ENCODE data around the gene CARF.
"Not testable (repeated sequence)": the region's sequence is repeated elsewhere in the genome, so short reads cannot be mapped to it uniquely, and the experiment has no call there.

The CARF gene

GRCh38 chr2:202997113-202997512 lies 85.0 kb downstream of the CARF start:
- not testable (repeated sequence) for H3K9ac ChIP-seq (ENCODE audit: low read depth, low read length); H3K27ac ChIP-seq (ENCODE audit: low read length)

GRCh38 chr2:203002054-203002821 lies 90.2 kb downstream of the CARF start:
- H3K4me3 ChIP-seq (ENCODE audit: low read length) = no peak overlapping the region
- H3K27ac ChIP-seq (ENCODE audit: low read length) = no peak overlapping the region
- no peak overlapping the region for H3K9ac ChIP-seq (ENCODE audit: low read depth, low read length)
- no peaks in the 10 kb centered on the region for H3K27me3 ChIP-seq (ENCODE audit: insufficient read depth, low read length)
- H3K36me3 ChIP-seq (ENCODE audit: insufficient read depth, low read depth, low read length) = no peaks in the 10 kb centered on the region
- no peaks in the 10 kb centered on the region for H3K9me3 ChIP-seq (ENCODE audit: insufficient read depth, low read depth, low read length)
- H3K4me1 ChIP-seq (ENCODE audit: insufficient read depth, low read length) = no peaks in the 10 kb centered on the region

More at GRCh38 chr2:202997113-202997512, 85.0 kb downstream of the CARF start:
- H3K36me3 ChIP-seq (ENCODE audit: insufficient read depth, low read depth, low read length); H3K27me3 ChIP-seq (ENCODE audit: insufficient read depth, low read length); H3K4me3 ChIP-seq (ENCODE audit: low read length); H3K4me1 ChIP-seq (ENCODE audit: insufficient read depth, low read length); H3K9me3 ChIP-seq (ENCODE audit: insufficient read depth, low read depth, low read length): not testable (repeated sequence)

GRCh38 chr2:203003716-203004115 lies 91.6 kb downstream of the CARF start:
- Histone ChIP-seq H3K4me1 (ENCODE audit: insufficient read depth, low read length) (no peaks in the 10 kb centered on the region), H3K27me3 (ENCODE audit: insufficient read depth, low read length) (no peaks in the 10 kb centered on the region), H3K4me3 (ENCODE audit: low read length) (no peak overlapping the region), H3K9me3 (ENCODE audit: insufficient read depth, low read depth, low read length) (no peaks in the 10 kb centered on the region), H3K36me3 (ENCODE audit: insufficient read depth, low read depth, low read length) (no peaks in the 10 kb centered on the region), H3K9ac (ENCODE audit: low read depth, low read length) (no peak overlapping the region), H3K27ac (ENCODE audit: low read length) (no peak overlapping the region)

DNA sequence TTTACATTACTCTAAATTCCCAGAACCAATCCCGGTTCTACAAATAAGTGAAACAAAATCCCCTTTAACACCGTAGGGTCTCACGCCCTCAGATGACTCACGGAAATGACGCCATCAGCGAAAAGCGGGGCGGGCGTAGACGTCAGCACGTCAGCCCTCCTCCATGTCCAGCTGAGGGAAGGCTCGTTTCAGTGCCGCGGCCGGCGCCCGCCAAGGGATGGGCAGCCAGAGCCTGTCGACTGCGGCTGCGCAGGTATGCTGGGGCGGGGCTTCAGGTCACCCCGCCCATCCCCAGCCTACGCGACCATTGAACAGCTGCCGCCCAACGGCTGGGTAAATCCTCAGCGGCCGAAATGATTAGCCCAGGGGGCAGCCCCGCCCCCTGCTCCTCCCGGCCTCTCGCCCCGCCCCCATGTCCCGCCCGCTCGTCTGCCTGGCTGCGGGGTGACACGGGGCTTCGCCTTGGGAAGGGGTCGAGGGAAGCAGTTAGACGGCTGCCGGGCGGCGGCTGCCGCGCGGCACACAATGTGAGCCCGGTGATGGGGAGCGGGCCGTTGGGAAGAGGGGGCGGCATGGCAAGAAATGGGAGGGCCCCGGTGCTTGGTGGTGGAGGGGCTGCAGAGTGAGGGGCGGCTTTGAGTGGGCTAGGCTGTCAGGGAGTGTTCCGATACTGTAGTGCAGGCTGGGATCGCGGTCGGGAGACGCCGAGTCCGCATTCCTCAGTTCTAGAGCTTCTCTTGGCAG lies 102.6 kb downstream of the CARF start, which contains the start of gene NBEAL1:
Gene NBEAL1 (plus strand): TSS at position 420 of the 744 bp plus-strand sequence. CDS start 1,510 bp downstream, outside the sequence.
- H3K9me3 ChIP-seq (ENCODE audit: insufficient read depth, low read depth, low read length) = no peaks in the 10 kb centered on the region
- H3K36me3 ChIP-seq (ENCODE audit: insufficient read depth, low read depth, low read length) = no peaks in the 10 kb centered on the region
- peak within 1 kb of the TSS; percentile 90 for H3K4me3 ChIP-seq (ENCODE audit: low read length)
- 0 out of 2 replicates have a peak, but pooled peaks cover 13% of the 10 kb centered on the region for H3K4me1 ChIP-seq (ENCODE audit: insufficient read depth, low read length)
- peak within 1 kb of the TSS; percentile 68 for H3K27ac ChIP-seq (ENCODE audit: low read length)
- H3K27me3 ChIP-seq (ENCODE audit: insufficient read depth, low read length) = no peaks in the 10 kb centered on the region
- peak within 1 kb of the TSS; percentile 87; the same call in 1 of the 2 replicates for H3K9ac ChIP-seq (ENCODE audit: low read depth, low read length)

GRCh38 chr2:203016716-203017115 lies 104.6 kb downstream of the CARF start:
- no peak overlapping the region for H3K9ac ChIP-seq (ENCODE audit: low read depth, low read length)
- no peaks in the 10 kb centered on the region for H3K36me3 ChIP-seq (ENCODE audit: insufficient read depth, low read depth, low read length)
- 0 out of 2 replicates have a peak, but pooled peaks cover 13% of the 10 kb centered on the region for H3K4me1 ChIP-seq (ENCODE audit: insufficient read depth, low read length)
- no peak overlapping the region for H3K27ac ChIP-seq (ENCODE audit: low read length)
- H3K9me3 ChIP-seq (ENCODE audit: insufficient read depth, low read depth, low read length) = no peaks in the 10 kb centered on the region
- no peak overlapping the region for H3K4me3 ChIP-seq (ENCODE audit: low read length)
- no peaks in the 10 kb centered on the region for H3K27me3 ChIP-seq (ENCODE audit: insufficient read depth, low read length)

- Histone ChIP-seq H3K4me1 (ENCODE audit: insufficient read depth, low read length) (peaks cover 13% of the 10 kb centered on the region; the same call in 1 of the 2 replicates), H3K27ac (ENCODE audit: low read length) (no peak overlapping the region), H3K27me3 (ENCODE audit: insufficient read depth, low read length) (no peaks in the 10 kb centered on the region), H3K36me3 (ENCODE audit: insufficient read depth, low read depth, low read length) (no peaks in the 10 kb centered on the region), H3K9ac (ENCODE audit: low read depth, low read length) (no peak overlapping the region), H3K4me3 (ENCODE audit: low read length) (peak overlapping the region; percentile 10; the same call in 1 of the 2 replicates), H3K9me3 (ENCODE audit: insufficient read depth, low read depth, low read length) (no peaks in the 10 kb centered on the region)
Measured at GRCh38 chr2:203018181-203018580, 106.1 kb downstream of the CARF start.

GRCh38 chr2:203019142-203019541 lies 107.1 kb downstream of the CARF start:
- Histone ChIP-seq H3K9ac (ENCODE audit: low read depth, low read length) (no peak overlapping the region), H3K4me3 (ENCODE audit: low read length) (no peak overlapping the region; the same call in 1 of the 2 replicates), H3K9me3 (ENCODE audit: insufficient read depth, low read depth, low read length) (no peaks in the 10 kb centered on the region)

GRCh38 chr2:203021991-203022390 lies 109.9 kb downstream of the CARF start:
- H3K4me3 ChIP-seq (ENCODE audit: low read length) = no peak overlapping the region
- no peaks in the 10 kb centered on the region for H3K36me3 ChIP-seq (ENCODE audit: insufficient read depth, low read depth, low read length)
- H3K9ac ChIP-seq (ENCODE audit: low read depth, low read length) = no peak overlapping the region
- peaks cover 3% of the 10 kb centered on the region; the same call in 1 of the 2 replicates for H3K4me1 ChIP-seq (ENCODE audit: insufficient read depth, low read length)
- no peaks in the 10 kb centered on the region for H3K9me3 ChIP-seq (ENCODE audit: insufficient read depth, low read depth, low read length)
- H3K27ac ChIP-seq (ENCODE audit: low read length) = no peak overlapping the region
- no peaks in the 10 kb centered on the region for H3K27me3 ChIP-seq (ENCODE audit: insufficient read depth, low read length)

More at GRCh38 chr2:203019142-203019541, 107.1 kb downstream of the CARF start:
- Histone ChIP-seq H3K36me3 (ENCODE audit: insufficient read depth, low read depth, low read length) (no peaks in the 10 kb centered on the region), H3K27ac (ENCODE audit: low read length) (no peak overlapping the region), H3K27me3 (ENCODE audit: insufficient read depth, low read length) (no peaks in the 10 kb centered on the region), H3K4me1 (ENCODE audit: insufficient read depth, low read length) (peaks cover 9% of the 10 kb centered on the region; the same call in 1 of the 2 replicates)

GRCh38 chr2:203022751-203023150 lies 110.7 kb downstream of the CARF start:
- Histone ChIP-seq H3K27ac (ENCODE audit: low read length) (no peak overlapping the region), H3K4me1 (ENCODE audit: insufficient read depth, low read length) (peaks cover 3% of the 10 kb centered on the region; the same call in 1 of the 2 replicates), H3K9ac (ENCODE audit: low read depth, low read length) (no peak overlapping the region), H3K9me3 (ENCODE audit: insufficient read depth, low read depth, low read length) (no peaks in the 10 kb centered on the region), H3K36me3 (ENCODE audit: insufficient read depth, low read depth, low read length) (no peaks in the 10 kb centered on the region), H3K4me3 (ENCODE audit: low read length) (no peak overlapping the region), H3K27me3 (ENCODE audit: insufficient read depth, low read length) (no peaks in the 10 kb centered on the region)

DNA sequence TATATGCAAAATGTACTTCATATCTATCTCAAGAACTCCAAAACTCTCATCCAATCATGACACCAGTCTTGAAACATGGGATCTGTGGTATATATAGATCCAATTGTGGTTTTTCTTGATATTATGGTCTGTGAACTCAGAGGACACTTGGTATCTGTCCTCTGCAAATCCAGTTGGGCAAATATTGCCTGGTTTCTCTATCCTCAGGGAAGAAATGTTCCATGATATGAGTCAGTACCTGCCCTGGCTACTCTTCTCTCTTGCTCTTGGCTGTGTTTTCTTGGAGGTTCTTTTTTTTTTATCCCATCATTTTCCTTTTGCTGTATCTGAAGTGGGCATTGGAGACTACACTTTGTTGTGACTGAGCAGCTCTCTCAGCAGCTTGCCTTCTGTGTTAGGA lies 113.5 kb downstream of the CARF start:
- Histone ChIP-seq H3K36me3 (ENCODE audit: insufficient read depth, low read depth, low read length) (no peaks in the 10 kb centered on the region), H3K4me3 (ENCODE audit: low read length) (no peak overlapping the region), H3K9me3 (ENCODE audit: insufficient read depth, low read depth, low read length) (no peaks in the 10 kb centered on the region), H3K4me1 (ENCODE audit: insufficient read depth, low read length) (no peaks in the 10 kb centered on the region; the same call in 1 of the 2 replicates), H3K27me3 (ENCODE audit: insufficient read depth, low read length) (no peaks in the 10 kb centered on the region), H3K27ac (ENCODE audit: low read length) (no peak overlapping the region), H3K9ac (ENCODE audit: low read depth, low read length) (no peak overlapping the region)

DNA sequence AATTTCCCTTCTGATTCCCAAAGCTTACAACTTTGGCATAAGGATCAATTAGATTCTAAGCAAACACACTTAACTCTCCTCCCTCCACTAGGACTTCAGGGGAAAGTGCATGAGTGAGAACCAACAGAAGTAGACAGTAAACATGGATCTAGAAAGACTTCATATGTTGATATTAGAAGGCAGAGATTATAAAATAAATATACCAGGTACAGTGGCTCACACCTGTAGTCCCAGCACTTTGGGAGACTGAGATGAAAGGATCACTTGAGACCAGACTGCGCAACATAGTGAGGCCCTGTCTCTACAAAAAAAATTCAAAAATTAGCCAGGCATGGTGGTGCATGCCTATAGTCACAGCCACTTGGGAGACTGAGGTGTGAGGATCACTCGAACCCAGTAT lies 118.5 kb downstream of the CARF start:
- Histone ChIP-seq H3K36me3 (ENCODE audit: insufficient read depth, low read depth, low read length) (no peaks in the 10 kb centered on the region), H3K27me3 (ENCODE audit: insufficient read depth, low read length) (no peaks in the 10 kb centered on the region), H3K9me3 (ENCODE audit: insufficient read depth, low read depth, low read length) (no peaks in the 10 kb centered on the region), H3K4me3 (ENCODE audit: low read length) (no peak overlapping the region), H3K4me1 (ENCODE audit: insufficient read depth, low read length) (no peaks in the 10 kb centered on the region), H3K27ac (ENCODE audit: low read length) (no peak overlapping the region), H3K9ac (ENCODE audit: low read depth, low read length) (no peak overlapping the region)
